ENCODE data around the gene NUP133. TPM values are rescaled to one million over a fixed set of nuclear protein-coding genes. Genes with fewer than 3 reads are reported as not detected.

Gene NUP133
- total RNA-seq (10 to 100 TPM; 13.8 to 22.7 TPM), polyA plus RNA-seq (1 to 10 TPM; 5.7 to 7.0 TPM)

- peaks cover 0 to 25% (median 15%) of the 10 kb centered on the region in 4 donors for H3K4me1 ChIP-seq (ENCODE audit: control insufficient read depth in 4 of 4, insufficient read depth in 4 of 4, low read length in 3 of 4)
- WGBS = under 1% methylated on average over 65 of the region's 65 CpGs
- peak; percentile 99 for DNase-seq (ENCODE audit: low spot score)
- TF ChIP-seq EGR1 (IDR thresholded peaks at IDR 0.05; ENCODE audit: low read depth in 2 of 2) (peak; percentile 92 to 98), TAF1 (conservative IDR thresholded peaks at IDR 0.05) (peak; percentile 95), RAD21 (IDR thresholded peaks at IDR 0.05) (peak in 1 of 2 donors; percentile 7), MAX (IDR thresholded peaks at IDR 0.05) (peak; percentile 71), NR2F2 (IDR thresholded peaks at IDR 0.05) (peak; percentile 25), FOXA1 (IDR thresholded peaks at IDR 0.05) (peak; percentile 59), GABPA (IDR thresholded peaks at IDR 0.05 in 1 of 2, conservative IDR thresholded peaks at IDR 0.05 in 1 of 2) (no peak), RXRA (IDR thresholded peaks at IDR 0.05) (peak; percentile 39 to 53), YY1 (IDR thresholded peaks at IDR 0.05) (peak; percentile 98), HNF4G (IDR thresholded peaks at IDR 0.05) (no peak), SP1 (IDR thresholded peaks at IDR 0.05) (peak; percentile 65), FOXA2 (IDR thresholded peaks at IDR 0.05) (peak; percentile 17)
- TF ChIP-seq, protein P1, sequence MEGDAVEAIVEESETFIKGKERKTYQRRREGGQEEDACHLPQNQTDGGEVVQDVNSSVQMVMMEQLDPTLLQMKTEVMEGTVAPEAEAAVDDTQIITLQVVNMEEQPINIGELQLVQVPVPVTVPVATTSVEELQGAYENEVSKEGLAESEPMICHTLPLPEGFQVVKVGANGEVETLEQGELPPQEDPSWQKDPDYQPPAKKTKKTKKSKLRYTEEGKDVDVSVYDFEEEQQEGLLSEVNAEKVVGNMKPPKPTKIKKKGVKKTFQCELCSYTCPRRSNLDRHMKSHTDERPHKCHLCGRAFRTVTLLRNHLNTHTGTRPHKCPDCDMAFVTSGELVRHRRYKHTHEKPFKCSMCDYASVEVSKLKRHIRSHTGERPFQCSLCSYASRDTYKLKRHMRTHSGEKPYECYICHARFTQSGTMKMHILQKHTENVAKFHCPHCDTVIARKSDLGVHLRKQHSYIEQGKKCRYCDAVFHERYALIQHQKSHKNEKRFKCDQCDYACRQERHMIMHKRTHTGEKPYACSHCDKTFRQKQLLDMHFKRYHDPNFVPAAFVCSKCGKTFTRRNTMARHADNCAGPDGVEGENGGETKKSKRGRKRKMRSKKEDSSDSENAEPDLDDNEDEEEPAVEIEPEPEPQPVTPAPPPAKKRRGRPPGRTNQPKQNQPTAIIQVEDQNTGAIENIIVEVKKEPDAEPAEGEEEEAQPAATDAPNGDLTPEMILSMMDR (IDR thresholded peaks at IDR 0.05; ENCODE audit: low read depth, low read length, missing input control) = no peak
- TF ChIP-seq, protein P2, sequence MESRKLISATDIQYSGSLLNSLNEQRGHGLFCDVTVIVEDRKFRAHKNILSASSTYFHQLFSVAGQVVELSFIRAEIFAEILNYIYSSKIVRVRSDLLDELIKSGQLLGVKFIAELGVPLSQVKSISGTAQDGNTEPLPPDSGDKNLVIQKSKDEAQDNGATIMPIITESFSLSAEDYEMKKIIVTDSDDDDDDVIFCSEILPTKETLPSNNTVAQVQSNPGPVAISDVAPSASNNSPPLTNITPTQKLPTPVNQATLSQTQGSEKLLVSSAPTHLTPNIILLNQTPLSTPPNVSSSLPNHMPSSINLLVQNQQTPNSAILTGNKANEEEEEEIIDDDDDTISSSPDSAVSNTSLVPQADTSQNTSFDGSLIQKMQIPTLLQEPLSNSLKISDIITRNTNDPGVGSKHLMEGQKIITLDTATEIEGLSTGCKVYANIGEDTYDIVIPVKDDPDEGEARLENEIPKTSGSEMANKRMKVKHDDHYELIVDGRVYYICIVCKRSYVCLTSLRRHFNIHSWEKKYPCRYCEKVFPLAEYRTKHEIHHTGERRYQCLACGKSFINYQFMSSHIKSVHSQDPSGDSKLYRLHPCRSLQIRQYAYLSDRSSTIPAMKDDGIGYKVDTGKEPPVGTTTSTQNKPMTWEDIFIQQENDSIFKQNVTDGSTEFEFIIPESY (IDR thresholded peaks at IDR 0.05) = peak; percentile 97
- TF ChIP-seq, protein P3, sequence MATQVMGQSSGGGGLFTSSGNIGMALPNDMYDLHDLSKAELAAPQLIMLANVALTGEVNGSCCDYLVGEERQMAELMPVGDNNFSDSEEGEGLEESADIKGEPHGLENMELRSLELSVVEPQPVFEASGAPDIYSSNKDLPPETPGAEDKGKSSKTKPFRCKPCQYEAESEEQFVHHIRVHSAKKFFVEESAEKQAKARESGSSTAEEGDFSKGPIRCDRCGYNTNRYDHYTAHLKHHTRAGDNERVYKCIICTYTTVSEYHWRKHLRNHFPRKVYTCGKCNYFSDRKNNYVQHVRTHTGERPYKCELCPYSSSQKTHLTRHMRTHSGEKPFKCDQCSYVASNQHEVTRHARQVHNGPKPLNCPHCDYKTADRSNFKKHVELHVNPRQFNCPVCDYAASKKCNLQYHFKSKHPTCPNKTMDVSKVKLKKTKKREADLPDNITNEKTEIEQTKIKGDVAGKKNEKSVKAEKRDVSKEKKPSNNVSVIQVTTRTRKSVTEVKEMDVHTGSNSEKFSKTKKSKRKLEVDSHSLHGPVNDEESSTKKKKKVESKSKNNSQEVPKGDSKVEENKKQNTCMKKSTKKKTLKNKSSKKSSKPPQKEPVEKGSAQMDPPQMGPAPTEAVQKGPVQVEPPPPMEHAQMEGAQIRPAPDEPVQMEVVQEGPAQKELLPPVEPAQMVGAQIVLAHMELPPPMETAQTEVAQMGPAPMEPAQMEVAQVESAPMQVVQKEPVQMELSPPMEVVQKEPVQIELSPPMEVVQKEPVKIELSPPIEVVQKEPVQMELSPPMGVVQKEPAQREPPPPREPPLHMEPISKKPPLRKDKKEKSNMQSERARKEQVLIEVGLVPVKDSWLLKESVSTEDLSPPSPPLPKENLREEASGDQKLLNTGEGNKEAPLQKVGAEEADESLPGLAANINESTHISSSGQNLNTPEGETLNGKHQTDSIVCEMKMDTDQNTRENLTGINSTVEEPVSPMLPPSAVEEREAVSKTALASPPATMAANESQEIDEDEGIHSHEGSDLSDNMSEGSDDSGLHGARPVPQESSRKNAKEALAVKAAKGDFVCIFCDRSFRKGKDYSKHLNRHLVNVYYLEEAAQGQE (IDR thresholded peaks at IDR 0.05) = peak; percentile 86
- H3K9ac ChIP-seq (ENCODE audit: low read depth in 1 of 2, low read length in 2 of 2) = peak within 1 kb of the TSS; percentile 88 to 96
- H3K9me3 ChIP-seq (ENCODE audit: control insufficient read depth in 4 of 4, low read length in 3 of 4) = no peaks in the 10 kb centered on the region
- H3K36me3 ChIP-seq (ENCODE audit: control insufficient read depth in 4 of 4, insufficient read depth in 3 of 4, low read depth in 1 of 4, low read length in 3 of 4) = peaks cover 0 to 7% (median 0%) of the 10 kb centered on the region in 4 donors
- peak within 1 kb of the TSS; percentile 88 to 96 (median 89) for H3K4me3 ChIP-seq (ENCODE audit: low read depth in 1 of 3, low read length in 3 of 3)
- peak within 1 kb of the TSS; percentile 78 to 96 for H3K27ac ChIP-seq (ENCODE audit: low read depth in 1 of 2, low read length in 2 of 2)
- H3K27me3 ChIP-seq (ENCODE audit: control insufficient read depth in 4 of 4, insufficient read depth in 4 of 4, low read length in 3 of 4) = no peaks in the 10 kb centered on the region
These were observed at the start of gene NUP133 for GRCh38 chr1:229507951-229508822. Gene NUP133 (minus strand): TSS chr1:229508341. CDS start chr1:229508249, 92 bp downstream.

All from liver (tissue), 9 donors.